HCT116 (cell line): ENCODE measurements around the gene ACOT8. TPM values are rescaled to one million over a fixed set of nuclear protein-coding genes. Genes with fewer than 3 reads are reported as not detected.

Experiments used
- ATAC-seq: fragments of 200-7000 bp; cut with Tn5 transposase; 2 replicates; pipeline ENCODE4 v1.9.1; 2020; ENCODE audit warnings: mild to moderate bottlenecking, moderate library complexity
- BruUV-seq: library from RNA; stranded (reverse); fragments of 400-500 nt; replicated peaks from 2 replicates; lab custom pipeline; 2021; lab: Mats Ljungman, UMichigan
- CTCF ChIA-PET: fragments of 300-600 bp; sonication (Branson Sonifier 250); formaldehyde crosslinking; loops from one replicate; lab custom pipeline; 2021; ENCODE audit warnings: antibody characterized with exemption; lab: Charles Lee
- POLR2A ChIA-PET: fragments of 300-600, 350-600 bp; sonication (Branson Sonifier 250); formaldehyde crosslinking; loops from one replicate; lab custom pipeline; 2021; ENCODE audit warnings: antibody characterized with exemption; lab: Charles Lee
- RAD21 ChIA-PET, 2 experiments: fragments of 300-600 bp; sonication (Branson Sonifier 250); formaldehyde crosslinking; loops; one replicate each; lab custom pipeline; 2023; ENCODE audit warnings: low total read pairs in 2 of 2; ENCODE audit not compliant: uncharacterized antibody in 2 of 2, unreplicated experiment in 2 of 2, low non-redundant PET in 1 of 2; lab: Charles Lee
- DNase-seq: peaks from one replicate; pipeline ENCODE4 v3.0.0-alpha.2; 2010; ENCODE audit warnings: low read depth, low spot score
- H2AFZ ChIP-seq: fragments of 200-600 bp; shearing (Covaris generic), sonication (generic); 2 replicates; pipeline ENCODE4 v1.6.1; 2017; ENCODE audit warnings: low read depth, mixed run types, mixed read lengths, antibody characterized with exemption, low read length; ENCODE audit not compliant: poor library complexity, severe bottlenecking
- H3K27ac ChIP-seq: 2 replicates; pipeline ENCODE4 v1.5.1; 2012; ENCODE audit warnings: low read depth, low read length
- H3K27me3 ChIP-seq: fragments of 200-600 bp; sonication (generic); 2 replicates; pipeline ENCODE4 v1.6.1; 2016; ENCODE audit warnings: mixed run types, low read length, mixed read lengths; ENCODE audit not compliant: insufficient read depth
- H3K36me3 ChIP-seq, 2 experiments: fragments of 200-500 bp in 1 of 2; fragments of 200-600 bp in 1 of 2; sonication (Bioruptor generic) in 1 of 2; sonication (generic) in 1 of 2; 2 replicates each; pipeline versions ENCODE4 v1.5.1 to v1.6.1; 2014 to 2016; ENCODE audit warnings: low read length in 2 of 2, inconsistent platforms in 1 of 2, mixed read lengths in 1 of 2, mixed run types in 1 of 2; ENCODE audit not compliant: insufficient read depth in 2 of 2, control insufficient read depth in 1 of 2
- H3K4me1 ChIP-seq, 2 experiments: fragments of 200-600 bp in 1 of 2; sonication (generic) in 1 of 2; 2 replicates each; pipeline versions ENCODE4 v1.5.1 to v1.6.1; 2012 to 2017; ENCODE audit warnings: low read length in 2 of 2, inconsistent platforms in 1 of 2, mild to moderate bottlenecking in 1 of 2, mixed read lengths in 1 of 2, mixed run types in 1 of 2, moderate library complexity in 1 of 2; ENCODE audit not compliant: insufficient read depth in 2 of 2, control insufficient read depth in 1 of 2
- H3K4me2 ChIP-seq: fragments of 200-600 bp; sonication (generic); 2 replicates; pipeline ENCODE4 v1.6.1; 2017; ENCODE audit warnings: mixed run types, low read length, mixed read lengths
- H3K4me3 ChIP-seq, 2 experiments: fragments of 200-600 bp in 1 of 2; sonication (generic) in 1 of 2; replicated peaks in 1 of 2; 2 replicates each; pipeline ENCODE4 v1.5.1; 2011 to 2016; ENCODE audit warnings: low read length in 2 of 2, control low read depth in 1 of 2, low read depth in 1 of 2, mild to moderate bottlenecking in 1 of 2, mixed read lengths in 1 of 2, mixed run types in 1 of 2
- H3K79me2 ChIP-seq: fragments of 200-600 bp; sonication (generic); 2 replicates; pipeline ENCODE4 v1.6.1; 2017; ENCODE audit warnings: mild to moderate bottlenecking, mixed run types, low read length, moderate library complexity, mixed read lengths; ENCODE audit not compliant: insufficient read depth
- H3K9ac ChIP-seq: fragments of 200-600 bp; sonication (generic); 2 replicates; pipeline ENCODE4 v1.6.1; 2016; ENCODE audit warnings: low read length, mixed read lengths
- H3K9me2 ChIP-seq: fragments of 200-600 bp; sonication (generic), shearing (Covaris generic); 2 replicates; pipeline ENCODE4 v1.6.1; 2017; ENCODE audit warnings: mixed run types, mild to moderate bottlenecking, moderate library complexity; ENCODE audit not compliant: insufficient read depth
- H3K9me3 ChIP-seq, 2 experiments: fragments of 200-500 bp in 1 of 2; fragments of 200-600 bp in 1 of 2; sonication (Bioruptor generic) in 1 of 2; sonication (generic) in 1 of 2; 2 replicates each; pipeline ENCODE4 v1.6.1; 2014 to 2017; ENCODE audit warnings: low read length in 2 of 2, mixed read lengths in 2 of 2, inconsistent platforms in 1 of 2, low read depth in 1 of 2, mild to moderate bottlenecking in 1 of 2, mixed run types in 1 of 2, moderate library complexity in 1 of 2; ENCODE audit not compliant: control insufficient read depth in 1 of 2, insufficient read depth in 1 of 2
- H4K20me1 ChIP-seq: fragments of 200-600 bp; sonication (generic), shearing (Covaris generic); 2 replicates; pipeline ENCODE4 v1.6.1; 2017; ENCODE audit warnings: mixed run types, mild to moderate bottlenecking, moderate library complexity; ENCODE audit not compliant: insufficient read depth
- ATF3 ChIP-seq: IDR thresholded peaks from 2 replicates; pipeline ENCODE4 v1.6.1; 2012
- CBX3 ChIP-seq: IDR thresholded peaks from 2 replicates; pipeline ENCODE4 v1.6.1; 2012; ENCODE audit warnings: low read depth
- CEBPB ChIP-seq: IDR thresholded peaks from 2 replicates; pipeline ENCODE4 v1.6.1; 2012; ENCODE audit warnings: low read depth
- CTCF ChIP-seq, 3 experiments: fragments of 200-600 bp in 1 of 3; sonication (generic) in 1 of 3; IDR thresholded peaks in 2 of 3; conservative IDR thresholded peaks in 1 of 3; 2 replicates each; pipeline ENCODE4 v1.5.1; 2012 to 2017; ENCODE audit warnings: low read depth in 2 of 3, low read length in 2 of 3, antibody characterized with exemption in 1 of 3, borderline replicate concordance in 1 of 3, control low read depth in 1 of 3, mild to moderate bottlenecking in 1 of 3, mixed read lengths in 1 of 3, mixed run types in 1 of 3, moderate library complexity in 1 of 3; ENCODE audit not compliant: insufficient read depth in 1 of 3
- EGR1 ChIP-seq: IDR thresholded peaks from 2 replicates; pipeline ENCODE4 v1.6.1; 2012; ENCODE audit warnings: low read depth
- ELF1 ChIP-seq: IDR thresholded peaks from 2 replicates; pipeline ENCODE4 v1.6.1; 2012; ENCODE audit warnings: low read depth, borderline replicate concordance
- EZH2 ChIP-seq: fragments of 200-600 bp; sonication (generic); IDR thresholded peaks from 2 replicates; pipeline ENCODE4 v1.6.1; 2017; ENCODE audit warnings: antibody characterized with exemption, mixed run types
- EZH2phosphoT487 ChIP-seq: fragments of 200-600 bp; IDR thresholded peaks from 2 replicates; pipeline ENCODE4 v1.6.1; 2018; ENCODE audit warnings: antibody characterized with exemption, borderline replicate concordance
- FOSL1 ChIP-seq: IDR thresholded peaks from 2 replicates; pipeline ENCODE4 v1.6.1; 2012; ENCODE audit warnings: low read depth
- JUND ChIP-seq: IDR thresholded peaks from 2 replicates; pipeline ENCODE4 v1.6.1; 2012
- MAX ChIP-seq: IDR thresholded peaks from 2 replicates; pipeline ENCODE4 v1.6.1; 2012
- POLR2AphosphoS5 ChIP-seq: IDR thresholded peaks from 2 replicates; pipeline ENCODE4 v1.6.1; 2011; ENCODE audit warnings: mild to moderate bottlenecking, low read depth, low read length, moderate library complexity
- RAD21 ChIP-seq: IDR thresholded peaks from 2 replicates; pipeline ENCODE4 v1.6.1; 2012; ENCODE audit warnings: low read depth, mild to moderate bottlenecking
- SIN3A ChIP-seq: IDR thresholded peaks from 2 replicates; pipeline ENCODE4 v1.6.1; 2012; ENCODE audit warnings: low read depth
- SP1 ChIP-seq: IDR thresholded peaks from 2 replicates; pipeline ENCODE4 v1.6.1; 2012; ENCODE audit warnings: low read depth
- TCF7L2 ChIP-seq: IDR thresholded peaks from 2 replicates; pipeline ENCODE4 v1.7.0; 2011; ENCODE audit warnings: borderline replicate concordance, inconsistent platforms; ENCODE audit not compliant: insufficient read depth, insufficient read length; ENCODE audit errors: extremely low read depth
- ZBTB33 ChIP-seq: IDR thresholded peaks from 2 replicates; pipeline ENCODE4 v1.6.1; 2011; ENCODE audit warnings: mild to moderate bottlenecking, low read length, moderate library complexity; ENCODE audit not compliant: insufficient replicate concordance; ENCODE audit errors: extremely low read depth
- ZFX ChIP-seq: fragments of 450-650 bp; IDR thresholded peaks from 2 replicates; pipeline ENCODE4 v1.6.1; 2017
- ZNF274 ChIP-seq: fragments of 200-500 bp; sonication (Bioruptor generic); IDR thresholded peaks from 2 replicates; pipeline ENCODE4 v1.6.1; 2014; ENCODE audit warnings: mild to moderate bottlenecking, low read depth, low read length, inconsistent platforms
- intact Hi-C: fragments of 100-400 bp; cut with micrococcal nuclease; formaldehyde crosslinking; loops from 2 replicates; pipeline ENCODE4 v1.10.0; 2022
- total RNA-seq: library from RNA; stranded (reverse); gene quantifications from one replicate; pipeline ENCODE4 v1.2.1, GENCODE V29; 2021; ENCODE audit not compliant: unreplicated experiment

The ACOT8 gene
- total RNA-seq, 1 experiment from 2014 or later, result 12.2 TPM

GRCh38 chr20:45872626-45873025, 15.4 kb upstream of the ACOT8 start:
- BruUV-seq, result no TSS peak
- H3K4me1 ChIP-seq, result peaks cover 0 to 6% of the 10 kb centered on the region in 2 experiments; a peak in 1 of 4 replicates
- no peaks in the 10 kb centered on the region for H3K9me3 ChIP-seq
- H3K4me3 ChIP-seq, result no peak overlapping the region
- no peak overlapping the region for H2AFZ ChIP-seq
- H4K20me1 ChIP-seq, result no peaks in the 10 kb centered on the region
- H3K4me2 ChIP-seq, result no peak overlapping the region
- RAD21 ChIA-PET, result no interaction called here
- no peak for TF ChIP-seq EGR1
- no peak for TF ChIP-seq POLR2AphosphoS5
- TF ChIP-seq RAD21, result no peak
- TF ChIP-seq SIN3A, result no peak
- TF ChIP-seq EZH2phosphoT487, result no peak
- no peak for TF ChIP-seq CTCF (IDR thresholded peaks at IDR 0.05 in 2 of 3, conservative IDR thresholded peaks at IDR 0.05 in 1 of 3; ENCODE audit: borderline replicate concordance in 1 of 3, insufficient read depth in 1 of 3, low read depth in 2 of 3, low read length in 2 of 3)
- TF ChIP-seq FOSL1, result no peak
- intact Hi-C loops, result no loop called here
- H3K27ac ChIP-seq, result no peak overlapping the region
- CTCF ChIA-PET, result no interaction called here
- DNase-seq (no peak), ATAC-seq (no peak)
- no peaks in the 10 kb centered on the region for H3K36me3 ChIP-seq
- POLR2A ChIA-PET, result interaction anchor here (1.3 kb wide), 1 partner anchor 8 kb away, joined by 3 read pairs; the partner anchor contains the start of gene ZSWIM1
- H3K9ac ChIP-seq, result no peak overlapping the region
- no peaks in the 10 kb centered on the region for H3K79me2 ChIP-seq
- no peaks in the 10 kb centered on the region for H3K9me2 ChIP-seq
- H3K27me3 ChIP-seq, result no peaks in the 10 kb centered on the region

- RAD21 ChIA-PET, result no interaction called here
- CTCF ChIA-PET, result no interaction called here
- Histone ChIP-seq H4K20me1 (no peaks in the 10 kb centered on the region), H3K27me3 (no peaks in the 10 kb centered on the region), H3K4me3 (no peak overlapping the region), H3K4me2 (no peak overlapping the region), H3K9ac (no peak overlapping the region), H2AFZ (no peak overlapping the region), H3K9me2 (no peaks in the 10 kb centered on the region), H3K4me1 (peaks cover 0 to 10% of the 10 kb centered on the region in 2 experiments; a peak in 1 of 4 replicates), H3K27ac (no peak overlapping the region), H3K9me3 (no peaks in the 10 kb centered on the region), H3K79me2 (no peaks in the 10 kb centered on the region), H3K36me3 (no peaks in the 10 kb centered on the region)
- POLR2A ChIA-PET, result no interaction called here
- BruUV-seq, result no TSS peak
- DNase-seq, result no peak
- no peak for ATAC-seq
- intact Hi-C loops, result no loop called here
- no peak for TF ChIP-seq EZH2
- TF ChIP-seq TCF7L2, result no peak
- TF ChIP-seq ATF3, result no peak
- no peak for TF ChIP-seq SP1
- TF ChIP-seq ZFX, result no peak
- TF ChIP-seq RAD21, result no peak
- no peak for TF ChIP-seq CEBPB
- TF ChIP-seq CBX3, result no peak
- no peak for TF ChIP-seq EZH2phosphoT487
- no peak for TF ChIP-seq FOSL1
- no peak for TF ChIP-seq ELF1
- TF ChIP-seq ZNF274, result no peak
- no peak for TF ChIP-seq JUND
- TF ChIP-seq EGR1, result no peak
- TF ChIP-seq ZBTB33, result no peak
- no peak for TF ChIP-seq MAX
Observed at GRCh38 chr20:45867819-45868176, 10.6 kb upstream of the ACOT8 start.
